ENCODE data around the gene ZNF235.

Gene ZNF235

DNA sequence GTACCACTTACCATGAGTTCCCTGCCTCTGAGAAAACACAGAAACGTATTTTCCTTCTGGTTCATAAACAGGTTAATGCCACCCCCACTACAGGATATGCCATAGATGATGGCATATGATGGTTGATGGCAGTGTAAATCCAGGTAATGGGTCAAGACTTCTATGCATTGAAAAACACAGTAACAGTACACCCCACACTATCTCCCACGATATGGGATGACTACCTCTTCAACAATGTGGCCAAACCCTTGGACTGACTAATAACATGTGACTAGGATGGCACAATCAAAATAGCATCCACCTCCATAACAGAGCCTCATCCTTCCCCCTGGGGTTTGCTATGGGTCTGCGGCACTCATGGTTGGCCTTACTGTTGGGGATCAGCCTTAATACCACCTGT is 22.0 kb downstream of the ZNF235 start:
- H3K4me3 ChIP-seq: no peak overlapping the region
- TF ChIP-seq, protein P1, sequence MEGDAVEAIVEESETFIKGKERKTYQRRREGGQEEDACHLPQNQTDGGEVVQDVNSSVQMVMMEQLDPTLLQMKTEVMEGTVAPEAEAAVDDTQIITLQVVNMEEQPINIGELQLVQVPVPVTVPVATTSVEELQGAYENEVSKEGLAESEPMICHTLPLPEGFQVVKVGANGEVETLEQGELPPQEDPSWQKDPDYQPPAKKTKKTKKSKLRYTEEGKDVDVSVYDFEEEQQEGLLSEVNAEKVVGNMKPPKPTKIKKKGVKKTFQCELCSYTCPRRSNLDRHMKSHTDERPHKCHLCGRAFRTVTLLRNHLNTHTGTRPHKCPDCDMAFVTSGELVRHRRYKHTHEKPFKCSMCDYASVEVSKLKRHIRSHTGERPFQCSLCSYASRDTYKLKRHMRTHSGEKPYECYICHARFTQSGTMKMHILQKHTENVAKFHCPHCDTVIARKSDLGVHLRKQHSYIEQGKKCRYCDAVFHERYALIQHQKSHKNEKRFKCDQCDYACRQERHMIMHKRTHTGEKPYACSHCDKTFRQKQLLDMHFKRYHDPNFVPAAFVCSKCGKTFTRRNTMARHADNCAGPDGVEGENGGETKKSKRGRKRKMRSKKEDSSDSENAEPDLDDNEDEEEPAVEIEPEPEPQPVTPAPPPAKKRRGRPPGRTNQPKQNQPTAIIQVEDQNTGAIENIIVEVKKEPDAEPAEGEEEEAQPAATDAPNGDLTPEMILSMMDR (IDR thresholded peaks at IDR 0.05): no peak
- H3K27ac ChIP-seq: no peak overlapping the region
- no peak for DNase-seq (ENCODE audit: low spot score)

- TF ChIP-seq, protein P1 (IDR thresholded peaks at IDR 0.05): no peak
- no peak overlapping the region for H3K4me3 ChIP-seq
- no peak for DNase-seq (ENCODE audit: low spot score)
- H3K27ac ChIP-seq: no peak overlapping the region
Measured at GRCh38 chr19:44280916-44281315, 23.9 kb downstream of the ZNF235 start.

DNA sequence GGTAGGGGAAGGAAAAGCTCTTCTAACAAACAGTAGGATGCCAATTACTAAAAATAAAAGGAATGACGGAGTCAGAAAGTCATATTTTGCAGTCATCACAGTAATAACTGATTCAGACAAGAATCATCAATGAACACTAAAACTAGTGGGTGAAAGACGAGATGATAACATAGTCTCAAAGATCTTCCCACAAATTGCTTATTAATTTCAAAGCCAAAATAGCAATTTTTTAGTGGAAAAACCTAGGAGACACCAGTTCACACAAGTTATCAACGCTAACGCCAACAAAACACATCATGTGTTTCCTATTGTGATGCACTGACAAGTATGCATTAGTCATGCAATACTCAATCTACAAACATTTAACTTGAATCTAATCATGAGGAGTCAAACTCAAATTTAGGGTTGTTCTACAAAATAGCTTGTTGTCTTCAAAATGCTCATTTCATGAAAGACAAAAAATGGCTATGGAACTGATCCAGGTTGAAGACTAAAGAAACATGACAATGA is 26.6 kb downstream of the ZNF235 start:
- Histone ChIP-seq H3K27ac (no peak overlapping the region), H3K4me3 (no peak overlapping the region)
- DNase-seq (ENCODE audit: low spot score): no peak
- TF ChIP-seq, protein P1 (IDR thresholded peaks at IDR 0.05): no peak

DNA sequence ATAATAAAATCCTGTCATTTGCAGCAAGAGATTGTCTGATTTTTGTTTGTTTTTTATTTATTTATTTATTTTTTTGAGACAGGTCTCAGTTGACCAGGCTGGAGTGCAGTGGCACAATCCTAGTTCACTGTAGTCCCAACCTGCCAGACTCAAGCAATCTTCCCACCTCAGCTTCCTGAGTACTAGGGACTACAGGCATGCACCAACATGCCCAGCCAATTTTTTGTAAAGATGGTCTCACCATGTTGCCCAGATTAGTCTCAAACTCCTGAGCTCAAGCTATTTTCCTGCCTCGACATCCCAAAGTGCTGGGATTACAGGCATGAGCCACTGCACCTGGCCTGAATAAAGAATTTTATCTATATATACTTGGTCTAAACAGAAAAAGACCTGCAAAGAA is 27.5 kb downstream of the ZNF235 start:
- Histone ChIP-seq H3K27ac (no peak overlapping the region), H3K4me3 (no peak overlapping the region)
- TF ChIP-seq, protein P1 (IDR thresholded peaks at IDR 0.05): no peak
- DNase-seq (ENCODE audit: low spot score): no peak

DNA sequence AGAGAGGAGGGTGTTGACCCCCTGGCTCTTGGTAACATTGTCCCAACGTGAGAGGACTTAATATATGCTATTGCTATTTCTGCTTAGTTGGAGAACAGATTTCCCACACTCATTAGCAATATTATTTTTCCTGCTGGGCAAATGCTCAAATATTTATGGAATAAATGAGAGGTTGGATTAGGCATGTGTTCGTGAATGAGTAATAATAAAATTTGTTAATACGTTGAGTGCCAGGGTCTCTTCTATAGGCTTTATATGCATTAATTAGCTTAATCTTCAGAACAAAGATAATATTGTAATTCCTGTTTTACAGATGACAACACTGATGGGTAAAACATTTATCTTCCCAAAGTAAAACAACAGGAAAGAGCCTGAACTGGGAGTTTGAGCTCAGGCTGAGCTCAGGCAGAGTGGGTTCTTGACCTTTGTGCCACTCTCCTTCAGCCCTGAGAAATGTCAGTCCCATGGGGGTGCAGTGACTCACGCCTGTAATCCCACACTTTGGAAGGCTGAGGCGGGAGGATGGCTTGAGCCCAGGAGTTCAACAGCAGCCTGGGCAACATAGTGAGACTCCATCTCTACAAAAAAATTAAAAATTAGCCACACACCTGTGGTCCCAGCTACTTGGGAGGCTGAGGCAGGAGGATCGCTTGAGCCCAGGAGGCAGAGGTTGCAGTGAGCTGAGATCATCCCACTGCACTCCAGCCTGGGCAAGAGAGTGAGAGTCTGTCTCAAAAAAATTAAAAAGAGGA is 44.0 kb downstream of the ZNF235 start:
- no peak overlapping the region for H3K27ac ChIP-seq
- no peak overlapping the region for H3K4me3 ChIP-seq
- TF ChIP-seq, protein P1 (IDR thresholded peaks at IDR 0.05): no peak
- no peak for DNase-seq (ENCODE audit: low spot score)

DNA sequence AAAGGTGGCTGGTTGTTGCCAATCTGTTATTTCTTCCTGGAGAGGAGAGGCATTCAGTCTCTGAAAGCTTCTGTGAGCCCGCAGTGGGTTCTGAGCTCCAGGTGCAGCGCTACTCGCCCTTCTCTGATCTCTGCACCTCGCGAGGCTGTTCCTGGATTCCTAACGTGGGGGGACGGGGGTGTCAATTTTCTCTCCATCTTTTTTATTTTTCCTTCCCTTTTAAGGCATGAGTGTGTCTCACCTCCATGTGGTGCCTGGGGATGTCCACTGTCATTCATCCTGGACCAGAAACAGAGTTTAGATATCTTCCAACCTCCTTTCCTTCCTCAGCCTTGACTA is 44.5 kb downstream of the ZNF235 start:
- TF ChIP-seq, protein P1 (IDR thresholded peaks at IDR 0.05): no peak
- no peak overlapping the region for H3K27ac ChIP-seq
- H3K4me3 ChIP-seq: peak overlapping the region; percentile 26
- no peak for DNase-seq (ENCODE audit: low spot score)

DNA sequence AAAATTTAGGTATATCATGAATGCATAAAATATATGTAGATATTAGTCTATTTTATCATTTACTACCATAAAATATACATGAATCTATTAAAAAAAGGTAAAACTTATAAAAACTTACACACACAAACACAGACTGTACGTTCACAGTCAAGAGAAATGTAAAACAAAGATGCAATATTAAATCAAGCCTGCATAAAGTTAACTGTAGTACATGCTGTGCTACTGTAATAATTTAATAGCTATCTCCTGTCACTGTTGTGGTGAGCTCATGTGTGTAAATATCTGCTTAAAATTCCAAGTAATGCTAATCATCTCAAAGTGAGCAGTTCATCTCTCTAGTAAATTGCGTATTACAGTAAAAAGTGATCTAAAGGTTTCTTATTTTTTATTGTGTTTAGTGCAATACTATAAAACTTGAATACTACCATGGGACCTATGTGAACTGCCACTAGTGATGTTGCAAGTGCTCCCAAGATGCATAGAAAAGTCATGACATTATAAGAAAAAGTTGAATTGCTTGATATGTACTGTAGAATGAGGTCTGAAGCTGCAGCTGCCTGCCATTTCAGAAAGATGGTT is 45.9 kb downstream of the ZNF235 start:
- H3K4me3 ChIP-seq: no peak overlapping the region
- no peak overlapping the region for H3K27ac ChIP-seq
- TF ChIP-seq, protein P1 (IDR thresholded peaks at IDR 0.05): no peak
- DNase-seq (ENCODE audit: low spot score): no peak

All from coronary artery (tissue), 2 donors.